ENCODE measurements around the gene MRPS7. TPM values are rescaled to one million over a fixed set of nuclear protein-coding genes. Genes with fewer than 3 reads are reported as not detected.

The MRPS7 gene
- total and polyA plus RNA-seq, 10 of the 15 experiments (the other 5 are each of a cell fraction or from before 2014, with no cell fraction given) = 88.4 to 217 (median 109) TPM

GRCh38 chr17:75241143-75241430 lies 20.6 kb upstream of the MRPS7 start (continued):
- no peak for TF ChIP-seq USF1 (IDR thresholded peaks at IDR 0.05; ENCODE audit: borderline replicate concordance, extremely low read length, insufficient read depth, low read depth, low read length)
- TF ChIP-seq RUNX3 (IDR thresholded peaks at IDR 0.05; ENCODE audit: low read length) = no peak
- TF ChIP-seq IRF4 (IDR thresholded peaks at IDR 0.05; ENCODE audit: low read depth, low read length) = no peak
- no peak for TF ChIP-seq NFYB (IDR thresholded peaks at IDR 0.05; ENCODE audit: insufficient read depth, low read depth, low read length)
- TF ChIP-seq ZBTB11 (CRISPR knock-in tag; IDR thresholded peaks at IDR 0.05) = no peak
- TF ChIP-seq PAX5 (IDR thresholded peaks at IDR 0.05; ENCODE audit: borderline replicate concordance, low read depth, low read length) = no peak

GRCh38 chr17:75241502-75241901 lies 20.2 kb upstream of the MRPS7 start:
- H3K4me1 ChIP-seq (ENCODE audit: control insufficient read depth, insufficient read depth, low read length) = peaks cover 43% of the 10 kb centered on the region
- H3K9ac ChIP-seq (ENCODE audit: control insufficient read depth, insufficient read depth, low read length) = no peak overlapping the region
- ChIA-PET SMC1A (ENCODE audit: uncharacterized antibody, unreplicated experiment) (interaction anchor here (2.0 to 2.3 kb wide), 2 partner anchors 9 to 54 kb away, joined by 4 to 6 read pairs; no protein-coding TSS in a partner anchor), CTCF (interaction anchor here (0.5 to 4.3 kb wide), 11 partner anchors 8 to 785 kb away, joined by 3 to 34 read pairs (median 4); partner anchors contain the start of genes GGA3, MIF4GD, MRPS7 and NUP85), POLR2A (interaction anchor here (3.6 kb wide), 1 partner anchor 19 kb away, joined by 21 read pairs; the partner anchor contains the start of genes GGA3 and MRPS7), RAD21 (ENCODE audit: unreplicated experiment) (interaction anchor here (1.6 to 2.1 kb wide), 2 partner anchors 20 to 31 kb away, joined by 4 read pairs; partner anchors contain the start of genes GGA3 and MRPS7)
- WGBS (ENCODE audit: insufficient coverage, insufficient replicate concordance, low lambda C conversion rate, missing lambda C conversion rate) = 91% methylated on average over 9 of the region's 9 CpGs
- no peak for ATAC-seq
- H3K27me3 ChIP-seq (replicated peaks in 1 of 2; ENCODE audit: control insufficient read depth in 2 of 2, insufficient read depth in 2 of 2, low read length in 1 of 2) = no peaks in the 10 kb centered on the region
- no TSS peak for BruUV-seq (replicated peaks)
- no peak for FAIRE-seq
- intact Hi-C loops (cut with micrococcal nuclease; ENCODE audit: unreplicated experiment) = no loop called here
- H3K79me2 ChIP-seq (ENCODE audit: control insufficient read depth, insufficient read depth, low read length) = no peaks in the 10 kb centered on the region; the same call in 1 of the 2 replicates
- H3K4me3 ChIP-seq = no peak overlapping the region
- in situ Hi-C loops (cut with MboI) = no loop called here
- no peak overlapping the region for H2AFZ ChIP-seq (ENCODE audit: control insufficient read depth, low read depth, low read length)
- H3K9me3 ChIP-seq (replicated peaks; ENCODE audit: control insufficient read depth, insufficient read depth, low read length) = no peaks in the 10 kb centered on the region
- peak overlapping the region; percentile 55 for H3K27ac ChIP-seq (ENCODE audit: control insufficient read depth, insufficient read depth)
- peaks cover 58 to 74% of the 10 kb centered on the region in 2 experiments for H3K36me3 ChIP-seq (ENCODE audit: control insufficient read depth in 2 of 2, insufficient read depth in 2 of 2, low read length in 1 of 2)
- H4K20me1 ChIP-seq (ENCODE audit: control insufficient read depth, insufficient read depth) = no peaks in the 10 kb centered on the region; the same call in 1 of the 2 replicates
- H3K4me2 ChIP-seq (ENCODE audit: control insufficient read depth, insufficient read depth) = no peak overlapping the region
- DNase-seq (ENCODE audit: low read depth, low spot score) = no peak
- no peak for TF ChIP-seq NFIC (IDR thresholded peaks at IDR 0.05; ENCODE audit: low read depth, low read length)
- TF ChIP-seq SIX5 (IDR thresholded peaks at IDR 0.05; ENCODE audit: low read depth, low read length, severe bottlenecking) = no peak
- no peak for TF ChIP-seq BACH1 (IDR thresholded peaks at IDR 0.05; ENCODE audit: borderline replicate concordance)
- no peak for TF ChIP-seq TBL1XR1 (IDR thresholded peaks at IDR 0.05; ENCODE audit: low read depth, low read length)
- TF ChIP-seq ELK1 (IDR thresholded peaks at IDR 0.05; ENCODE audit: low read depth, low read length) = no peak
- TF ChIP-seq ZSCAN29 (IDR thresholded peaks at IDR 0.05) = no peak
- no peak for TF ChIP-seq ZBED1 (IDR thresholded peaks at IDR 0.05; ENCODE audit: borderline replicate concordance)
- TF ChIP-seq TCF3 (IDR thresholded peaks at IDR 0.05; ENCODE audit: borderline replicate concordance, insufficient read depth, low read depth, low read length) = no peak
- no peak for TF ChIP-seq YBX1 (IDR thresholded peaks at IDR 0.05)
